Measurements from ENCODE around the gene ERAL1.
A peak's percentile ranks its signal among the peaks of the same experiment; 100 is the strongest.

The ERAL1 gene

DNA sequence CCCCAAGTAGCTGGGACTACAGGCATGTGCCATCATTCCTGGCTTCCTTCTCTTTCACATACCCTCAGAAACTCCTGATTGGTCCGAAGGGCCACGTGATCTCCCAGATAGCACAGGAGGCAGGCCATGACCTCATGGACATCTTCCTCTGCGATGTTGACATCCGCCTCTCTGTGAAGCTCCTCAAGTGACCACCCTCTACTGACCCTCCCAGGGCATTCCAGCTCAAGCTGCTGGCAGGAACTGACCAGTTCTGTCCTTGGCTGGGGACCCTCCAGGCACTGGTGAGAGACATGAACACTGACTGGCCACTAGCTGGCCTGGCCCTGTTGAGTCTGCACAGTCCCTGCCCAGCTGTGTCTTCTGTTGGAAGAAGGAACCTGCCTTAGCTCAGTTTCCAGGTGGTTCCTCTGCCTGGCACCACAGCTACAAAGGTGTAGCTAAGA, 5.6 kb downstream of the ERAL1 start:
- TF ChIP-seq CTCF (IDR thresholded peaks at IDR 0.05; ENCODE audit: low read length, missing control alignments): no peak
- no peak for DNase-seq (ENCODE audit: low read depth)
- H3K4me3 ChIP-seq (replicated peaks; ENCODE audit: low read depth, low read length): no peak overlapping the region

DNA sequence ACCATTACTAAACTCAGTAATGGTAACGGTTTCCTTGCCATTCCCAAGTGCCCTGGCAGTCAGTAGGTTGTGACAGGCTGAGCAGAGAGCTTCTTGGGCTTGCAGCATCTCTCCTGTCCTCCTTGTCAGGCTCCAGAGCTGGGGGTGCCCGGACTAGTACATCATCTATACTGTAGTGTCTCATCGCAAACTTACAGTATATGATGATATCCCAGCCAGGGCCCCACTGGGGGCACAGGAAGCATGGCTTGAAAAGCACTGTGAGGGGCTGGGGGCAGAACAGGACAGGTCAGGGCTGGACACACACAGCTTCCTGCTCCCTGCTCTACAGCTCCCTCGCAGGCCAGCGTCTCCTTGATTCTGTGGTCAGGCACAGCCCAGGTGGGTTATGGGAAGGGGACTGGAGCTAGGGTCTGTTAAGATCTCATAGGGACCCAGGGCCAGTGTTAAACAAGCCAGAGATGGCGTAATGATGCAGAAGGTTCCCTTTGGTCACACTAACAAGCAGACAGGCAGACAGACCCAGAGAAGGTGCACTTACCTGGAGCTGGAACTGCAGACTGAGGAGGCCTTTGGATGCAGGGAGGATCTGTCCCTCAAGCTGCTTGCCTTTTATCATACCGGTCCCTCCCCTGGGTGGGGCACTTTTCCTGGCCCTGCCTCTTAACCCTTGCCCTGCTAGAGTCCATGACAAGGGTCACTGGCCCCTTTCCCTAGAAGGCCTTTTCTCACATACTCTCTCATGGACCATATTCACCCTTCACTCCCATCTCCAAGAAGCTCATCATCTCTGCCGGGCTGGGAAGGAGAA, 6.8 kb downstream of the ERAL1 start:
- TF ChIP-seq CTCF (IDR thresholded peaks at IDR 0.05; ENCODE audit: low read length, missing control alignments): no peak
- no peak for DNase-seq (ENCODE audit: low read depth)

GRCh38 chr17:28862561-28862960, 7.7 kb downstream of the ERAL1 start:
- TF ChIP-seq CTCF (IDR thresholded peaks at IDR 0.05; ENCODE audit: low read length, missing control alignments): no peak
- no peak for DNase-seq (ENCODE audit: low read depth)
- H3K4me3 ChIP-seq (replicated peaks; ENCODE audit: low read depth, low read length): no peak overlapping the region

More for the DNA sequence above, 6.8 kb downstream of the ERAL1 start:
- no peak overlapping the region for H3K4me3 ChIP-seq (replicated peaks; ENCODE audit: low read depth, low read length)

DNA sequence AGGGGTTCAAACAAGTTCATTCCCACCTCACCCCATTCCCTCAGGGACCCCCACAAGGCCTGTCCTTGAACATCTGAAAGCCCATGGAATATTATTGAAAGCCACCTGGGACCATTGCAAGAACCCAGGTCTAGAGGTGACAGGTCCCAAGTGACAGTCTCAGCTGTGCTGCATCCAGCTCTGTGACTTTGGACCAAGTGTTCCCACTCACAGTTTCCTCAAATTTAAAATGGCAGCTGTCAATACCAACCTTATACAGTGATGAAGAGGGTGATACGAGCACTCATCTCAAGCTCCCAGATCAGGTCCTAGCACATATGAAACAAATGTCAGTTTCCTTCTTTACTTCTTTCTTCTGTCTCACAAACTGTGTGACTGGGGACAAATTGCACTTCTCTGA, 9.1 kb downstream of the ERAL1 start:
- no peak overlapping the region for H3K4me3 ChIP-seq (replicated peaks; ENCODE audit: low read depth, low read length)
- no peak for DNase-seq (ENCODE audit: low read depth)
- TF ChIP-seq CTCF (IDR thresholded peaks at IDR 0.05; ENCODE audit: low read length, missing control alignments): no peak

DNA sequence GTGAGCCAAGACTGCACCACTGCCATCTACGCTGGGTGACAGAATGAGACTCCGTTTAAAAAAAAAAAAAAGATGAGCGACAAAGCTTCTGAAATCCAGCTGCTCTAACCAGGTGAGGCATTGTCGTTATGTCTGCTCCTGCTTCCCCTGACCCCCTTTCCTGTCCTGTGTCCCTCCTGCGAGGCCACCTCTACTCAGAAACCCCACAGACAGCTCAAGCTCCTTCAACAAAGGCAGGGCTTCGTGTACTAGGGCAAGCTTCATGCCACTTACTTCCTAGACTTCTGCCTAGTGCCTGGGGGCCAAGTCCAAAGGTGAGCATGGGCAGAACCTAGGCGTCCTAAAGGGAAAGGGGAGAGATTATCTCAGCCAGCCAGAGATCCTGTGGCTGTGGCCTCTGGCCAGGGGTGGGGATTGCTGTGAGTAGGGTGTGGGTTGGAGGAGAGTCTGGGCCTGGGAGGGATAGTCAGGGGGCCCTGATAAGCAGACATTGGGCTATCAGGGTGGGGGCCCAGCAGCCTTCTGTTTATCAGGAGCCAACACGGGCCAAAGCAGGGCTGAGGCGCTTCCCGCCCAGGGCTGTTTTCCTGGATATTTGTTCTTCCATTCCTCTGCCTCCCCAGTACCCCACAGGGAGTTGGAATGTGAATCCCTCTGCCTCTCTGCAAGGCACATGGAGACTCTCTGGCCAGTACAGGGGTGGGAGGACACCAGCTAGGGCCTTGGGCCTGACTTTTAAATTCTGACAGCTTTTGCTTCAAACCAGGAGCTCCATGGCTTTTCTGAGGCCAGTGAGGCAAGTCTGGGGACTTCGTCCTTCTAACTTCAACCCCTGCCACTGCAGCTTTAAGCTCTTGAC, 10.4 kb downstream of the ERAL1 start:
- no peak for TF ChIP-seq CTCF (IDR thresholded peaks at IDR 0.05; ENCODE audit: low read length, missing control alignments)
- H3K4me3 ChIP-seq (replicated peaks; ENCODE audit: low read depth, low read length): no peak overlapping the region
- DNase-seq (ENCODE audit: low read depth): peak; percentile 7

DNA sequence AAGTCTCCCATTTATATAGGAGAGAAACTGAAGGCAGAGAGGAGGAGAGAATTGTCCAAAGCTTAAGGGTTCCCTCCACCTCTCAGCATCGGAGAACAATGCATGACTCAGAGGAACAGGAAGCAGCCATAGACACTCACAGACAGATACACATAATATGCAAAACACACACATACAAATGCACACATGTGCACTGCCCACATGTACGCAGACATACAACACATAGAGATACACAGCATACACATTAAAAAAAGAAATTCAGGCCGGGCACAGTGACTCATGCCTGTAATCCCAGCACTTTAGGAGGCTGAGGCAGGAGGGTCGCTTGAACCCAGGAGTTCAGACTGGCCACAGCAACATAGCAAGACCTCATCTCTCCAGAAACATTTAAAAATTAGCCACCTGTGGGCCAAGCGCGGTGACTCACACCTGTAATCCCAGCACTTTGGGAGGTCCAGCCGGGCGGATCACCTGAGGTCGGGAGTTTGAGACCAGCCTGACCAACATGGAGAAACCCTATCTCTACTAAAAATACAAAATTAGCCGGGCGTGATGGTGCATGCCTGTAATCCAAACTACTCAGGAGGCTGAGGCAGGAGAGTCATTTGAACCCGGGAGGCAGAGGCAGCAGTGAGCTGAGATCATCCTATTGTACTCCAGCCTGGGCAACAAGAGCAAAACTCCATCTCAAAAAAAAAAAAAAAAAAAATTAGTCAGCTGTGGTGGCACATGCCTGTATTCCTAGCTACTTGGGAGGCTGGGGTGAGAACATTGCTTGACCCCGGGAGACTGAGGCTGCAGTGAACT, 11.3 kb downstream of the ERAL1 start:
- no peak overlapping the region for H3K4me3 ChIP-seq (replicated peaks; ENCODE audit: low read depth, low read length)
- DNase-seq (ENCODE audit: low read depth): peak; percentile 75
- no peak for TF ChIP-seq CTCF (IDR thresholded peaks at IDR 0.05; ENCODE audit: low read length, missing control alignments)

All from fibroblast of pulmonary artery (primary cell).